COR-L47 (cell line): ENCODE measurements around the gene HAUS7.

Experiments used
- DNase-seq: peaks from one replicate; lab custom pipeline; 2025; lab: John Stamatoyannopoulos, UW

HAUS7 gene

GRCh38 chrX:153455571-153455970 is 14.8 kb downstream of the HAUS7 start:
- no peak for DNase-seq

DNA sequence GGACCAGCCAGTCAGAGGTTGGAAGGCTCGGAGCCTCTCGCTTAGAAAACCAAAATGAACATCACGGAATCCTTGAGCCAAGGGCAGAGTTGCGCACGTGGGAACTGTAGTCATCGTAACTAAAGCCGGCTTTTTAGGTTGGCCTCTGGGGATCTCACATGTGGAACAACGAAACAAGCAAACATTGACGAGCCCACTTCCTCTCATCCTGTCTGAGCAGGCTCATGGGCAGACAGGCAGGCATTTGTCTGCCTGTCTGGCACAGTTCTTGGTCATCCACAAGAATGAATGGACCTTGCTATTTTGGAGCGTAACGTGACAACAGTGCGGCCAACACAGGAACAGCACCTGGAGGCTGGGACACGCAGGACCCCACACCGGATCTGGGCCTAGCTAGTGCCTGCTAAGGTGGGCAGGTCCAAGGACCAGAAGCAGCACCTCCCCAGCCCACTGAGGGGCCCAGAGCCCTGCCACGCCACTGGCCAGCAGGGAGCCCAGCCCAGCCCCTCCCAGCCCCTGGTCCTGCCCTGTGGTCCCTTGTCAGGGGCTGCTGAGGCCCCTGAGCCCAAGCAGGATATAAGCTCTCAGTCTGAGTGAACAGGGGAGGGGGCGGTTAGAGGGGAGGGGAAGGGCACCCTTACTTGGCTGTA is 15.3 kb downstream of the HAUS7 start:
- DNase-seq, result no peak

DNA sequence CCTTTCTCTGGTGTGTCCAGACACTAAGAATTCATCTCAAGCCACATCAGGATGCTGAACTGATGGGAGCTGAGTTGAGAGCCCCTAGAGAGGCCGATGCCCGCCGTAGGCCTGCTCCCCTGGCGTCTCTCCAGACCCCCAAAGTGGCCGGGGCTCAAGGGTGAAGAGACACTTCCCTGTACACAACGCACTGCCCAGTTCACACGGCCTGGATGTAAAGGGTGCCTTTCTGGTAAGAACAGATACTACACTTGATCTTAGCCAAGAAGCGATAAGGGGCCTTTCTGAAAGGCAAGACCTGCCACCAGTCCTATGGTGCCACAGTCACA is 19.5 kb downstream of the HAUS7 start:
- DNase-seq, result no peak

- DNase-seq, result no peak
Measured at GRCh38 chrX:153450114-153450948, 20.0 kb downstream of the HAUS7 start.

DNA sequence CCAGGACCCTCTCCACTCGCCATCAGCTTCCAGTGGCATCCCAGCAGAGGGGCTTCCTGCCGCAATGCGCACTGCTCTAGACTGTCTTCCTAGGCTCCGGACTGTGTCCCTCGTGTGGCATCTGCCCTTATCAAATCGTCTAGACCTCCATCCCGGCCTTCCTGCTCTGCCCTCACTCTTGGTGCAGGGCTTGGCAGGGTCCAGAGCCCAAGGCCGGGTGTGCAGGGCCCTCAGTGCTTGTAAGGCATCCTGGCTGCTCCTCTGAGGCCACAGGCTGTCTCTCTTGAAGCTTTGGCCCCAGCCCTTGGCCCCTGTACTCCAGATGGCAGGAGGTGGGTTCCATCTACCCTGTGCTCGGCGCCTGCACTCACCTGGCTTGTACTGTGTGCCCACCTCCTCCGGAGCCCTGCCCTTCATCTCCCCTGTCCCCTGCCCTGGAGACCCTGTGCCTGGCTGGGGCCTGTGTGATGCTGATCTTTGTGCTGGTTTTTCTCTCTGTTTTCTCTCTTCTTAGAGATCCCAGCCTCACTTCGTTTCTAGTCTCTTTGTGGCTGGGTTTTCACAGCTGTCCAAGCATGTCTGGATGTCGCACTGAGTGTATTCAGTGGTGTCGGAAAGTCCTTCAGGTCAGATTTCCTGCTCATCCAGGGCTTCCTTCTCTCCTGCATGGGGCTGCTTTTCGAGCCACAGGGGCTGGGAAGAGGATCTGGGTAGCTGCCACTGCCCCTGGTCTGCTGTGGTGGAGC is 20.8 kb downstream of the HAUS7 start:
- no peak for DNase-seq

- no peak for DNase-seq
Measured at GRCh38 chrX:153448556-153449367, 21.6 kb downstream of the HAUS7 start.

DNA sequence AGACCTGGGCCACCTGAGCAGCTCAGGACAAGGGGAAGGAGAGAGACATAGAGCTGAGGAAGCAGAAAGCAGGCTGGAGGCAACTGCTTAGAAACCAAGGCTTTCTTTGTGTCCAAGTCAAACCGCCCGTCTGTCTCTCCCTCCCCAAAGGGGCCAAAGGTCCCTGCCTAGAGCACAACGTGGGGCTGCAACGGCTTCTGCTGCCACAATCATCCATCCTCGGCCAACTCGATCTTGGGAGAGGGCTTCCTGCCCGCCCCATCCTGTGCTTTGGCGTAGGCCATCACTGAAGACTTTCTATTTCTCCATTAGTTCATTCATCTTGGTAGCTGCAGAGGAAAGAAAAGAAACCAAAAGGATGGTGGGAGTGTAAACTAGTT is 22.8 kb downstream of the HAUS7 start:
- DNase-seq, result no peak

GRCh38 chrX:153446950-153447580 is 23.3 kb downstream of the HAUS7 start:
- no peak for DNase-seq

DNA sequence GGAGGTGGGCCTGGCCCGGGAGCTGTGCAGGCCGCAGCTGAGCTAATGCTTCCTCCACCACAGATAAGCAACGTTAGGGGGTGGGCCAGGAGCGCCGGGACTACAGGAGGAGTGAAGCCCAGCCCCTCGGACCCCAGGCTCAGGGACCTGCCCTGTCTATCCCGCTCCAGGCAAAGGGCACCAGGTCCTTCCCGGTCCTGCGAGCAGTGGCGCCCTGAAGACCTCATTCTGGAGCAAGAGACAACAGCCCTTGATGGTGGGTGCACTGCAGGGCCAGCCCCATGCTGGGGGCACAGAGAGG is 23.8 kb downstream of the HAUS7 start:
- DNase-seq, result no peak

GRCh38 chrX:153445856-153446635 is 24.3 kb downstream of the HAUS7 start, which contains the start of gene TREX2:
TSS of gene TREX2 (minus strand) at chrX:153446056. CDS start at chrX:153445430, 626 bp downstream.
- DNase-seq, result no peak

- DNase-seq, result no peak
Measured at GRCh38 chrX:153445106-153445855, 25.1 kb downstream of the HAUS7 start.

GRCh38 chrX:153444333-153445011 is 25.9 kb downstream of the HAUS7 start:
- DNase-seq, result no peak

DNA sequence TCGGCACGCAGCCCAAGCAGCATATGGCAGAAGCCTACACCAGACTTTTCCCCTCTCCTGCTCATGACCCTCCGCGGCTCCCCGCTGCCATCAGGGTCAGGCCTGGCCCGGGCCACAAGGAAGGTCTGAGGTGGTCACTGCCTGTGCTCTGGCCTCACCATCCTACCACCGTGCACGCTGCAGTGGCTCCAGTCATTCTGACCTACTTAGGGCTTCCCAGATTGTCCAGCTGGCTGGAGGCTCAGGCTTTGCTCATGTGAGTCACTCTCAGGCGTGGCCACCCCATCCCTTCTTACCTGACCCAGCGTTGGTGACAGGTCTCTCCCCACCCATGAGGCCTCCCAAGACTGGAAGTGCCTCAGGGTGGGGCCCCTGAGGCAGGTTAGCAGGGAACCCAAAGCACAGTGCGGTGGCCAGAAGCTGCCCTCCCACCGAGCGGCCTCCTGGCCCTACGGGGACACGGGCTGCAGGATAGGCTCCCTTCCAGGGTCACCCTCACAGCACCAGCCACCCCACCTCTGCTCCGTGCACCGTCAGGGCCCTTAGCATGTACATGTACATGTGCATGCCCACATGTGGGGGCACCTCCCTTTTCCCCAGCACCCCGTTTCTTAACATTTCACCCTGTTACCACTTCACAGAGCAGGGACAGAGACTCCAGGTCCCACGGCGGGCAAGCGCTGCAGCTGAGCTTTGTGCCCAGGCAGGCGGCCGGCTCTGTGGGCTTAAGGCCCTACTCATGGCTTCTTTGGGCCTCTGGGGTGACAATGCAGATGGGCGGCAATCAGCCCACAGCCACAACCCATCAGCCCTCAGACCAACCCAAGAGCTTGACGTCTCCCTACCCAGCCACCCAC is 26.7 kb downstream of the HAUS7 start:
- DNase-seq, result no peak

- DNase-seq, result no peak
Measured at GRCh38 chrX:153442463-153442862, 27.9 kb downstream of the HAUS7 start.

GRCh38 chrX:153441981-153442380 is 28.4 kb downstream of the HAUS7 start:
- DNase-seq, result no peak

- DNase-seq, result no peak
Measured at GRCh38 chrX:153441296-153441695, 29.1 kb downstream of the HAUS7 start.

GRCh38 chrX:153440556-153441135 is 29.7 kb downstream of the HAUS7 start:
- DNase-seq, result no peak

DNA sequence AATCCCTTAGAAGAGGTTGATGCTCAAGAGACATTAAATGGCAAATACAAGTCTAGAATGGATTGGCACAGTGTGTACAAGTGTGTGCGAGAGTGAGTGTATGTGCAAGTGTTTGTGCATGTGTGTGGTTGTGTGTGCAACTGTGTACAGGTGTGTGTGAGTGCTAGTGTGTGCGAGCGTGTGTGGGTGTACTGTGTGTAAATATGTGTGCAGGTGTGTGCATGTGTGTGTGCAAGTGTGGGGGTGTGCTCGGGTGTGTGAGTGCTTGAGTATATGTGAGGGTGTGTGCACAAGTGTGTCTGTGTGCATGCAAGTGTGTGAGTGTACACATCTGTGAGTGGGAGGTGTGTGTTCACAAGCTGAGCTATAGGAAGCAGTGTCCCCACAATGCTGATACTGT is 30.4 kb downstream of the HAUS7 start:
- DNase-seq, result no peak
